Neural cell (in vitro differentiated cells): ENCODE data around the gene PIK3CG. TPM values are rescaled to one million over a fixed set of nuclear protein-coding genes. Genes with fewer than 3 reads are reported as not detected.

Source experiments
- H2AFZ ChIP-seq: fragments of 200-600, 300-800 bp; sonication (generic), shearing (Covaris generic); 2 replicates; pipeline ENCODE4 v1.6.0; 2014; ENCODE audit warnings: low read depth, mild to moderate bottlenecking, antibody characterized with exemption, low read length, moderate library complexity
- H3F3A ChIP-seq: fragments of 200-600 bp; shearing (Covaris generic); 2 replicates; pipeline ENCODE4 v1.6.1; 2016; ENCODE audit warnings: mild to moderate bottlenecking, moderate library complexity, mixed read lengths, antibody characterized with exemption, low read length; ENCODE audit not compliant: insufficient read depth, poor library complexity, severe bottlenecking
- H3K27ac ChIP-seq: fragments of 200-600, 300-800 bp; sonication (generic), shearing (Covaris generic); 2 replicates; pipeline ENCODE4 v1.5.1; 2014; ENCODE audit warnings: mild to moderate bottlenecking, low read length, moderate library complexity
- H3K27me3 ChIP-seq: fragments of 300-800, 200-600 bp; sonication (generic), shearing (Covaris generic); 2 replicates; pipeline ENCODE4 v1.6.0; 2014; ENCODE audit warnings: mild to moderate bottlenecking, low read depth, low read length, moderate library complexity; ENCODE audit not compliant: insufficient read depth
- H3K36me3 ChIP-seq: fragments of 300-800, 200-600 bp; sonication (generic), shearing (Covaris generic); 2 replicates; pipeline ENCODE4 v1.5.1; 2014; ENCODE audit warnings: mild to moderate bottlenecking, antibody characterized with exemption, low read length, moderate library complexity; ENCODE audit not compliant: insufficient read depth
- H3K4me2 ChIP-seq: fragments of 300-800, 200-600 bp; sonication (generic), shearing (Covaris generic); 2 replicates; pipeline ENCODE4 v1.6.0; 2014; ENCODE audit warnings: mild to moderate bottlenecking, low read length
- H3K4me3 ChIP-seq: fragments of 300-800, 200-600 bp; sonication (generic), shearing (Covaris generic); 2 replicates; pipeline ENCODE4 v1.5.1; 2014; ENCODE audit warnings: mild to moderate bottlenecking, low read length, moderate library complexity
- H3K79me2 ChIP-seq: fragments of 200-600 bp; shearing (Covaris generic); replicated peaks from 2 replicates; pipeline ENCODE4 v1.6.0; 2014; ENCODE audit warnings: mild to moderate bottlenecking, low read length, moderate library complexity; ENCODE audit not compliant: insufficient read depth
- H3K9ac ChIP-seq: fragments of 300-800, 200-600 bp; sonication (generic), shearing (Covaris generic); 2 replicates; pipeline ENCODE4 v1.6.1; 2016; ENCODE audit warnings: mild to moderate bottlenecking, low read length, mixed read lengths
- H3K9me2 ChIP-seq: fragments of 200-600 bp; shearing (Covaris generic); 2 replicates; pipeline ENCODE4 v1.6.1; 2016; ENCODE audit warnings: mild to moderate bottlenecking, low read length, mixed read lengths; ENCODE audit not compliant: insufficient read depth
- H3K9me3 ChIP-seq: fragments of 200-600, 300-800 bp; sonication (generic), shearing (Covaris generic); 2 replicates; pipeline ENCODE4 v1.6.1; 2016; ENCODE audit warnings: mild to moderate bottlenecking, mixed run types, low read length, moderate library complexity, mixed read lengths
- H4K20me1 ChIP-seq: fragments of 200-600 bp; shearing (Covaris generic); 2 replicates; pipeline ENCODE4 v1.6.1; 2016; ENCODE audit warnings: mild to moderate bottlenecking, mixed run types; ENCODE audit not compliant: insufficient read depth
- EP300 ChIP-seq: fragments of 450-650 bp; conservative IDR thresholded peaks from 2 replicates; pipeline ENCODE4 v1.6.1; 2014; ENCODE audit warnings: antibody characterized with exemption, mild to moderate bottlenecking, moderate library complexity; ENCODE audit not compliant: poor library complexity, severe bottlenecking
- EZH2 ChIP-seq: fragments of 200-600, 300-800 bp; shearing (Covaris generic), sonication (generic); IDR thresholded peaks from 2 replicates; pipeline ENCODE4 v1.6.1; 2014; ENCODE audit warnings: antibody characterized with exemption, low read length, borderline replicate concordance, mild to moderate bottlenecking; ENCODE audit not compliant: insufficient read depth, poor library complexity, severe bottlenecking
- MXI1 ChIP-seq: fragments of 450-650 bp; conservative IDR thresholded peaks from 2 replicates; pipeline ENCODE4 v1.6.1; 2014; ENCODE audit warnings: antibody characterized with exemption, mild to moderate bottlenecking; ENCODE audit not compliant: poor library complexity, severe bottlenecking
- POLR2AphosphoS5 ChIP-seq: IDR thresholded peaks from 2 replicates; pipeline ENCODE4 v1.6.1; 2012
- RAD21 ChIP-seq: fragments of 450-650 bp; conservative IDR thresholded peaks from 2 replicates; pipeline ENCODE4 v1.6.1; 2014; ENCODE audit warnings: antibody characterized with exemption, mild to moderate bottlenecking, moderate library complexity
- SMC3 ChIP-seq: fragments of 450-650 bp; conservative IDR thresholded peaks from 2 replicates; pipeline ENCODE4 v1.6.1; 2014; ENCODE audit warnings: antibody characterized with exemption, mild to moderate bottlenecking, moderate library complexity; ENCODE audit not compliant: poor library complexity
- TAF1 ChIP-seq: IDR thresholded peaks from 2 replicates; pipeline ENCODE4 v1.6.1; 2012; ENCODE audit warnings: low read depth
- polyA plus RNA-seq: library from polyadenylated mRNA; depleted of rRNA; stranded (reverse); fragments of >200 nt; gene quantifications from 2 replicates; pipeline ENCODE4 v1.2.3, GENCODE V29; 2014
- TF ChIP-seq, protein P1 (sequence below): IDR thresholded peaks from 2 replicates; pipeline ENCODE4 v1.6.1; 2012; ENCODE audit warnings: borderline replicate concordance
- TF ChIP-seq, protein P2 (sequence below): fragments of 450-650 bp; IDR thresholded peaks from 2 replicates; pipeline ENCODE4 v1.5.1; 2014; ENCODE audit warnings: antibody characterized with exemption, mild to moderate bottlenecking, moderate library complexity; ENCODE audit not compliant: poor library complexity, severe bottlenecking

The PIK3CG gene
- polyA plus RNA-seq, 1 donor from 2014 or later: not detected

DNA sequence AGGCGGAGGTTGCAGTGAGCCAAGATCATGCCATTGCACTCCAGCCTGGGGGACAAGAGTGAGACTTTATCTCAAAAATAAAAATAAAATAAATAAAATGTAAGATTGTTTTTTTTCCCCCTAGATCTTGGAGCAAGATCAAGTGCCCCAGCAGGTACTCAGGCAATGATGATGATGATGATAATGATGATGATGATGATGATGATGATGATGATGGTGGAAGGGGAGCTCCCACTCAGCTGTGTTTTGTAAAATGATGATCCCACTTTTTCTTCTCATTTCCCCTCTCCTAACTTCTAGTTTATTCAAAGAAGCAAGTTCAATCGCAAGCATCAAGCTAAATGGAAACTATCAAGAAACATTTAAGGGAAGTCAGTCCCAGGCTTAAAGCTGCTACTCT is 50.3 kb downstream of the PIK3CG start:
- Histone ChIP-seq H3K9ac (no peak overlapping the region), H3K27me3 (no peaks in the 10 kb centered on the region), H3K9me3 (no peaks in the 10 kb centered on the region), H3K79me2 (no peaks in the 10 kb centered on the region), H2AFZ (no peak overlapping the region), H3K36me3 (no peaks in the 10 kb centered on the region), H3K4me3 (no peak overlapping the region), H3F3A (no peaks in the 10 kb centered on the region), H3K9me2 (no peaks in the 10 kb centered on the region), H3K4me2 (no peak overlapping the region), H4K20me1 (no peaks in the 10 kb centered on the region), H3K27ac (no peak overlapping the region)
- no peak for TF ChIP-seq POLR2AphosphoS5
- TF ChIP-seq, protein P1, sequence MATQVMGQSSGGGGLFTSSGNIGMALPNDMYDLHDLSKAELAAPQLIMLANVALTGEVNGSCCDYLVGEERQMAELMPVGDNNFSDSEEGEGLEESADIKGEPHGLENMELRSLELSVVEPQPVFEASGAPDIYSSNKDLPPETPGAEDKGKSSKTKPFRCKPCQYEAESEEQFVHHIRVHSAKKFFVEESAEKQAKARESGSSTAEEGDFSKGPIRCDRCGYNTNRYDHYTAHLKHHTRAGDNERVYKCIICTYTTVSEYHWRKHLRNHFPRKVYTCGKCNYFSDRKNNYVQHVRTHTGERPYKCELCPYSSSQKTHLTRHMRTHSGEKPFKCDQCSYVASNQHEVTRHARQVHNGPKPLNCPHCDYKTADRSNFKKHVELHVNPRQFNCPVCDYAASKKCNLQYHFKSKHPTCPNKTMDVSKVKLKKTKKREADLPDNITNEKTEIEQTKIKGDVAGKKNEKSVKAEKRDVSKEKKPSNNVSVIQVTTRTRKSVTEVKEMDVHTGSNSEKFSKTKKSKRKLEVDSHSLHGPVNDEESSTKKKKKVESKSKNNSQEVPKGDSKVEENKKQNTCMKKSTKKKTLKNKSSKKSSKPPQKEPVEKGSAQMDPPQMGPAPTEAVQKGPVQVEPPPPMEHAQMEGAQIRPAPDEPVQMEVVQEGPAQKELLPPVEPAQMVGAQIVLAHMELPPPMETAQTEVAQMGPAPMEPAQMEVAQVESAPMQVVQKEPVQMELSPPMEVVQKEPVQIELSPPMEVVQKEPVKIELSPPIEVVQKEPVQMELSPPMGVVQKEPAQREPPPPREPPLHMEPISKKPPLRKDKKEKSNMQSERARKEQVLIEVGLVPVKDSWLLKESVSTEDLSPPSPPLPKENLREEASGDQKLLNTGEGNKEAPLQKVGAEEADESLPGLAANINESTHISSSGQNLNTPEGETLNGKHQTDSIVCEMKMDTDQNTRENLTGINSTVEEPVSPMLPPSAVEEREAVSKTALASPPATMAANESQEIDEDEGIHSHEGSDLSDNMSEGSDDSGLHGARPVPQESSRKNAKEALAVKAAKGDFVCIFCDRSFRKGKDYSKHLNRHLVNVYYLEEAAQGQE: no peak
- TF ChIP-seq, protein P2, sequence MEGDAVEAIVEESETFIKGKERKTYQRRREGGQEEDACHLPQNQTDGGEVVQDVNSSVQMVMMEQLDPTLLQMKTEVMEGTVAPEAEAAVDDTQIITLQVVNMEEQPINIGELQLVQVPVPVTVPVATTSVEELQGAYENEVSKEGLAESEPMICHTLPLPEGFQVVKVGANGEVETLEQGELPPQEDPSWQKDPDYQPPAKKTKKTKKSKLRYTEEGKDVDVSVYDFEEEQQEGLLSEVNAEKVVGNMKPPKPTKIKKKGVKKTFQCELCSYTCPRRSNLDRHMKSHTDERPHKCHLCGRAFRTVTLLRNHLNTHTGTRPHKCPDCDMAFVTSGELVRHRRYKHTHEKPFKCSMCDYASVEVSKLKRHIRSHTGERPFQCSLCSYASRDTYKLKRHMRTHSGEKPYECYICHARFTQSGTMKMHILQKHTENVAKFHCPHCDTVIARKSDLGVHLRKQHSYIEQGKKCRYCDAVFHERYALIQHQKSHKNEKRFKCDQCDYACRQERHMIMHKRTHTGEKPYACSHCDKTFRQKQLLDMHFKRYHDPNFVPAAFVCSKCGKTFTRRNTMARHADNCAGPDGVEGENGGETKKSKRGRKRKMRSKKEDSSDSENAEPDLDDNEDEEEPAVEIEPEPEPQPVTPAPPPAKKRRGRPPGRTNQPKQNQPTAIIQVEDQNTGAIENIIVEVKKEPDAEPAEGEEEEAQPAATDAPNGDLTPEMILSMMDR: no peak
- TF ChIP-seq EP300: no peak
- no peak for TF ChIP-seq MXI1
- TF ChIP-seq SMC3: no peak
- no peak for TF ChIP-seq TAF1

DNA sequence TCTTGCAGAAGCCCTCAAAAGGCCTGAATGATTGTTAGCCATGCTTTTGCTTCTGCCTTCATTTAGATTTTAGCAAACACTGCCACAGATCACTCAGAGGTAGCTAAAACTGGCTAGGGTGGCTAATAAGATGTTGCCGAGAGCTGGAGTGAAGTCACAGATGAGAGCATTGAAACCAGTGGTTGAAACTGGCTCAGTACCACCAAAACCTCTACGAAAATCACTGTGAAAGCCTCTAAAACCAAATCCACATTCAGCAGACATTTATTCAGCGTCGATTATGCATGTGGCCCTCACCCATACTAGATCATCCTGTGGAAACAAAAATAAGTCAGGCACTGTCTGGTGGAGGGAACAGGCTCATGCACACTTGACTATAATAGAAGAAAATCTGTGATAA is 50.8 kb downstream of the PIK3CG start:
- Histone ChIP-seq H3K79me2 (no peaks in the 10 kb centered on the region), H3K4me3 (no peak overlapping the region), H2AFZ (no peak overlapping the region), H3K9me2 (no peaks in the 10 kb centered on the region), H3F3A (no peaks in the 10 kb centered on the region), H3K27ac (no peak overlapping the region), H3K36me3 (no peaks in the 10 kb centered on the region), H3K4me2 (no peak overlapping the region), H3K9me3 (no peaks in the 10 kb centered on the region), H4K20me1 (no peaks in the 10 kb centered on the region), H3K27me3 (no peaks in the 10 kb centered on the region), H3K9ac (no peak overlapping the region)
- TF ChIP-seq, protein P1: no peak
- no peak for TF ChIP-seq SMC3
- TF ChIP-seq POLR2AphosphoS5: no peak
- TF ChIP-seq MXI1: no peak
- no peak for TF ChIP-seq EP300
- no peak for TF ChIP-seq RAD21
- TF ChIP-seq, protein P2: no peak
- no peak for TF ChIP-seq EZH2
- no peak for TF ChIP-seq TAF1
